Stomach (tissue), 4 donors: Measurements from ENCODE around the gene UBAC1.

Source experiments
- CTCF ChIP-seq, 7 experiments: fragments of 450-650 bp in 4 of 7; fragments of 200-600 bp in 3 of 7; sonication (generic) in 3 of 7; IDR thresholded peaks; one replicate each; pipeline ENCODE4 v1.5.1; 2016 to 2019; ENCODE audit warnings: antibody characterized with exemption in 7 of 7, control low read depth in 2 of 7, mild to moderate bottlenecking in 1 of 7
- EP300 ChIP-seq: sonication (generic); formaldehyde crosslinking; IDR thresholded peaks from one replicate; pipeline ENCODE4 v1.6.1; 2017; ENCODE audit warnings: antibody characterized with exemption
- POLR2A ChIP-seq, 4 donors: fragments of 450-650 bp; IDR thresholded peaks; one replicate each; pipeline ENCODE4 v1.6.1; 2016; ENCODE audit warnings: antibody characterized with exemption in 4 of 4, control low read depth in 2 of 4, mild to moderate bottlenecking in 1 of 4, moderate library complexity in 1 of 4
- POLR2AphosphoS5 ChIP-seq, 3 donors: sonication (generic); formaldehyde crosslinking; IDR thresholded peaks; one replicate each; pipeline ENCODE4 v1.6.1; 2016; ENCODE audit warnings: antibody characterized with exemption in 3 of 3

DNA sequence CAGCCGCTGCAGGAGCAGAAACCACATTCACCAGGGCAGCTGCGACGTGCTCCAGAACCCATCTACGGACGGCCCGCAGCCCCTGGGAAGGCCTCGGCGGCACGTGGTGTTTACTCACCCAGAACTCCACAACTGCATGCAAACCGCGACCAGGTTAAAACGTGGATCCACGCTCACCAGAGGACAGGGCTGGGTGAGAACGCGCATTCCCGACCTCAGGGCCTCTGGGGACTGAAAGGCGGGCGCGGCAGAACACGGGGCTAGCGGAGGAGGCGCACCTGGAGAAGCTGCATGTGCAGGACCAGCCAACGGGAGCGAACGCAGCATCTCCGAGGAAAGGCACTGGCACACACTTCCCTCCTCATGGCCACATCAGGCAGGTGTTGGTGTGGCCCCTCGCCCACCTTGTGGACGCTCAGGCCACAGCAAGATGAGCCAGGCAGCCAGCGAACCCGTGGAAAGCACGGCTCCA is 29.8 kb downstream of the UBAC1 start:
- TF ChIP-seq CTCF (IDR thresholded peaks at IDR 0.05), result no peak
- TF ChIP-seq POLR2AphosphoS5 (IDR thresholded peaks at IDR 0.05), result no peak
- no peak for TF ChIP-seq POLR2A (IDR thresholded peaks at IDR 0.05)
- no peak for TF ChIP-seq EP300
